Erythroblast (primary cell): ENCODE measurements around the gene PHYHD1.

Experiments
- GATA1 ChIP-seq: IDR thresholded peaks from 2 replicates; pipeline ENCODE4 v1.6.1; 2011; ENCODE audit warnings: low read depth, mild to moderate bottlenecking, control low read depth, low read length, moderate library complexity
- POLR2A ChIP-seq: IDR thresholded peaks from 2 replicates; pipeline ENCODE4 v1.6.1; 2011; ENCODE audit warnings: mild to moderate bottlenecking, low read length

DNA sequence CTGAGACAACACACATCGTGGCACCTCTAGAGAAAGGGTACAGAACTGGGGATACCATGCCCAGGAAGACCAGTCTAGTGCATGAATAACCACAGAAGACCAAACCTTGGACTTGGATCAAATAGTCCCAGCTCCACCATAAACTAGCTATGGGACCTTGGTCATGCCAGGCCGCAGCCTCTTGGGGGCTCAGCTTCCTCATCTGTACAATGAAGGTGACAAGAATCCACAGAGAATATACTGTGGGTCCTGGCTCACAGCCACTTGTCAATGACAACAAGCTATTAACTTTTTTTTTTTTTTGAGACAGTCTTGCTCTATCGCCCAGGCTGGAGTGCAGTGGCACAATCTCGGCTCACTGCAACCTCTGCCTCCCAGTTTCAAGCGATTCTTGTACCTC lies 42.9 kb upstream of the PHYHD1 start:
- TF ChIP-seq POLR2A (no peak), GATA1 (no peak)
